T-helper 2 cell treated with Interferon-gamma antibody and Interleukin-4, amounts not matched to agents 5 μg/mL and 100 μg/mL, for 36 hours (primary cell): ENCODE results near the gene ABCG5.

Experiments
- DNase-seq: peaks from one replicate; pipeline ENCODE4 v3.0.0; 2021; ENCODE audit warnings: low spot score
- H3K27ac Mint-ChIP-seq: one replicate; pipeline ENCODE4 v1.8.0; 2021; ENCODE audit warnings: mild to moderate bottlenecking, mixed read lengths
- H3K27me3 Mint-ChIP-seq: one replicate; pipeline ENCODE4 v1.8.0; 2021; ENCODE audit warnings: low read depth, mixed read lengths
- H3K36me3 Mint-ChIP-seq: one replicate; pipeline ENCODE4 v1.8.0; 2021; ENCODE audit warnings: low read depth, mixed read lengths
- H3K4me1 Mint-ChIP-seq: one replicate; pipeline ENCODE4 v1.8.0; 2021; ENCODE audit warnings: low read depth, mixed read lengths
- H3K4me3 Mint-ChIP-seq: one replicate; pipeline ENCODE4 v1.8.0; 2022; ENCODE audit warnings: mild to moderate bottlenecking, moderate library complexity, mixed read lengths
- H3K9me3 Mint-ChIP-seq: one replicate; pipeline ENCODE4 v1.8.0; 2021; ENCODE audit warnings: mixed read lengths

The ABCG5 gene

DNA sequence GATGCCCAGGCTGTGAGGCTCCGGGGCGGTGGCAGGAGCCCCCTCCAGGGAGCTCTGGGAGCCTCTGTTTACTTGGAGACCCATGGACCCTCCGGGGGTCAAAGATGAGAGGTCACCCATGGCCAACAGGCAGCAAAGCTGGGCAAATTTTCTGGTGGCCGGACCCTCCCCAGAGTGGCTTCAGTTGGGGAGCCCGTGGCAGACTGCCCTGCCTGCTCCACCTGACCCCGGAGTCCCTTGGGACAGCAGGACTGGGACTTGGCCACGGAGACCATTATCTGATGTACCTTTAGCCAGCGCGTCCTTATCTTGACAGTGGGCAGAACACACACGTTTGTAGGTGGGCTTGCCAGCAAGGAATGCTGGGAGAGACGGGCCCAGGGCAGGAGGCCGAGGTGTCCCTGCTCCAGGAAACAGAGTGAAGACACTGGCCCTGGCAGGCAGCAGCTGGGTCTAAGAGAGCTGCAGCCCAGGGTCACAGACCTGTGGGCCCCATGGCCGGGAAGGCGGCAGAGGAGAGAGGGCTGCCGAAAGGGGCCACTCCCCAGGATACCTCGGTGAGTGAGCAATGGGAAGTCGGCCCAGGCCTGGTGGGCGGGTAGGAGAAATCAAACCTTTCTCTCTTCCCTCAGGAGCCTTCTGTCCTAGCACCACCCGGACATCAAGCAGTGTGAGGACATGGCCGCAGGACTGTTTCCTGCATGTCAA lies at the start of gene ABCG5, which contains the start of gene ABCG8:
Gene ABCG5, minus strand, starts transcription at position 280 of the 708 bp plus-strand sequence. Its CDS starts 160 bp downstream, at position 120.
Gene ABCG8, plus strand, starts transcription at position 412 of the 708 bp plus-strand sequence. Its CDS starts 83 bp downstream, at position 495.
- no peak within 1 kb of the TSS for H3K4me3 Mint-ChIP-seq
- no peaks in the 10 kb centered on the region for H3K4me1 Mint-ChIP-seq
- H3K27me3 Mint-ChIP-seq: no peaks in the 10 kb centered on the region

DNA sequence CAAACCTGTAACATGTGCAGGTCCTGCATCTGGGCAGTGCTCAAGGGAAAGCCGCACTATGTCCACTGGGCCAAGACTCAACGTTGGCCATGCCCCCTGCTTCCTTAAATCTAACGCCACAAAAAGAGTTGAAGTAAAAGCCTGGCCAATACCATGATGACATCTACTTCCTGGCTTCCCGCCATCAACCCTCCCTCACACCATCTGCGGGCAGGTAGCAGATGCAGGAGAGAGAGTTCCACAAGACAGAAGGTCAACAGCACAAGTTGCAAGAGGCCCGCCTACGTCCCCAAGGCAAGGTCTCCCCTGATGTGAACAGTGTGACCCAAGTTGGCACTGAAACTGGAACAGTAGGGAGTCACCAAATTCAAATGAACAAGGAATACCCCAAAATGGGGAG lies 48.5 kb upstream of the ABCG5 start:
- Mint-ChIP-seq H3K27ac (no peak overlapping the region), H3K27me3 (no peaks in the 10 kb centered on the region), H3K36me3 (peaks cover 29% of the 10 kb centered on the region), H3K4me1 (no peaks in the 10 kb centered on the region), H3K4me3 (no peak overlapping the region), H3K9me3 (no peaks in the 10 kb centered on the region)
- DNase-seq: no peak

More for the DNA sequence above, at the start of gene ABCG5, which contains the start of gene ABCG8:
- no peak for DNase-seq
- H3K36me3 Mint-ChIP-seq: no peaks in the 10 kb centered on the region
- no peak within 1 kb of the TSS for H3K27ac Mint-ChIP-seq
- no peaks in the 10 kb centered on the region for H3K9me3 Mint-ChIP-seq

DNA sequence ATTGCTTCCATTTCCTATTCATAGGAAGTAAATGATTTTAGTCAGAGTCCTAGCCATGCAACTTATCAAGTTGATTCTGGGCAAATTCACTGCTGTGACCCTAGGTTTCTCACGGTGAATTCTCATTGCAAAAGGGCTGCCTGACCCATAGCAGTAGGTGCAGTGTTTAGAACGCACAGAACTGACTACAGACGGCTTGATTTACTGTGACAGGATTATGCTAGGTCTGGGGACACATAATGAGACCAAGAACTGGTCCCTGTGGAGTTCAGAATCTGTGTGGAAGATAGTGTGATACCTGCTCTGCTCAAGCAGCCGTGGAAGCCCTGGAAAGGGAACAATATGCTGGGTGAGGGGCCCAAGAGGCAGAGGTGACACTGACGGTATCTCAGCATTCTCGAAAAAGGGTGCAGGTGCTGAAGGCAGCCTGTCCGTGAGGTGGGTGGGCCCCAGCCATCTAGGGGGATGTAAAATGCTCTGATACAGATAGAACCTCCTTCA lies 46.5 kb upstream of the ABCG5 start:
- H3K9me3 Mint-ChIP-seq: no peaks in the 10 kb centered on the region
- no peak overlapping the region for H3K4me3 Mint-ChIP-seq
- peaks cover 28% of the 10 kb centered on the region for H3K36me3 Mint-ChIP-seq
- H3K27ac Mint-ChIP-seq: no peak overlapping the region
- no peaks in the 10 kb centered on the region for H3K4me1 Mint-ChIP-seq
- DNase-seq: no peak
- no peaks in the 10 kb centered on the region for H3K27me3 Mint-ChIP-seq

DNA sequence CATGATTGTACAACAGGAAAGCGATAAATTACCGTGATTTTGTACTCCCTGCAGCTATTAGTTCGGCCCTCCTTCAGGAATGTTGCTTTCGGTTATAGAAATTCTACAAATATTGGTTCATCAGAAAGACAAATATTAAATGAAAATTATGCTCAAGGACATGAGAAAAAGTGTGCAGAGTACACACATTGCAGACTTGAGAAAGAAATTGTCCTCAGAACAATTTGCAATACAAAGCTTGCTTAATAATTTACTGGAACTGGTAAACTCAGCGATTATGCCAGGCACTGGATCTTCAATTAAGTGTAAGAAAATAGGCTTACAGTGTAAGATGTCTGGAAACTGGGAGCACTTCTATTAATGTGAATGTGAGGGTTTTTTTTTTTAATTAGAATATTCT lies 46.0 kb upstream of the ABCG5 start:
- H3K4me1 Mint-ChIP-seq: no peaks in the 10 kb centered on the region
- no peak for DNase-seq
- peaks cover 24% of the 10 kb centered on the region for H3K36me3 Mint-ChIP-seq
- no peak overlapping the region for H3K27ac Mint-ChIP-seq
- no peak overlapping the region for H3K4me3 Mint-ChIP-seq
- H3K27me3 Mint-ChIP-seq: no peaks in the 10 kb centered on the region
- no peaks in the 10 kb centered on the region for H3K9me3 Mint-ChIP-seq

GRCh38 chr2:43882312-43882711 lies 43.7 kb upstream of the ABCG5 start:
- Mint-ChIP-seq H3K9me3 (no peaks in the 10 kb centered on the region), H3K36me3 (peaks cover 3% of the 10 kb centered on the region), H3K27me3 (no peaks in the 10 kb centered on the region)

GRCh38 chr2:43880952-43881351 lies 42.3 kb upstream of the ABCG5 start:
- DNase-seq: no peak
- no peaks in the 10 kb centered on the region for H3K36me3 Mint-ChIP-seq
- no peak overlapping the region for H3K4me3 Mint-ChIP-seq
- peaks cover 5% of the 10 kb centered on the region for H3K4me1 Mint-ChIP-seq
- no peaks in the 10 kb centered on the region for H3K9me3 Mint-ChIP-seq
- no peak overlapping the region for H3K27ac Mint-ChIP-seq
- no peaks in the 10 kb centered on the region for H3K27me3 Mint-ChIP-seq

More at GRCh38 chr2:43882312-43882711, 43.7 kb upstream of the ABCG5 start:
- H3K27ac Mint-ChIP-seq: no peak overlapping the region
- H3K4me3 Mint-ChIP-seq: no peak overlapping the region
- DNase-seq: no peak
- H3K4me1 Mint-ChIP-seq: peaks cover 5% of the 10 kb centered on the region

- Mint-ChIP-seq H3K4me1 (peaks cover 5% of the 10 kb centered on the region), H3K9me3 (no peaks in the 10 kb centered on the region), H3K27me3 (no peaks in the 10 kb centered on the region), H3K36me3 (no peaks in the 10 kb centered on the region), H3K27ac (no peak overlapping the region), H3K4me3 (no peak overlapping the region)
- DNase-seq: no peak
These were observed 41.8 kb upstream of the ABCG5 start for GRCh38 chr2:43880471-43880870.

GRCh38 chr2:43879261-43879660 lies 40.6 kb upstream of the ABCG5 start:
- Mint-ChIP-seq H3K27ac (no peak overlapping the region), H3K9me3 (no peaks in the 10 kb centered on the region), H3K36me3 (no peaks in the 10 kb centered on the region), H3K4me3 (no peak overlapping the region), H3K27me3 (no peaks in the 10 kb centered on the region), H3K4me1 (peaks cover 5% of the 10 kb centered on the region)
- DNase-seq: no peak

DNA sequence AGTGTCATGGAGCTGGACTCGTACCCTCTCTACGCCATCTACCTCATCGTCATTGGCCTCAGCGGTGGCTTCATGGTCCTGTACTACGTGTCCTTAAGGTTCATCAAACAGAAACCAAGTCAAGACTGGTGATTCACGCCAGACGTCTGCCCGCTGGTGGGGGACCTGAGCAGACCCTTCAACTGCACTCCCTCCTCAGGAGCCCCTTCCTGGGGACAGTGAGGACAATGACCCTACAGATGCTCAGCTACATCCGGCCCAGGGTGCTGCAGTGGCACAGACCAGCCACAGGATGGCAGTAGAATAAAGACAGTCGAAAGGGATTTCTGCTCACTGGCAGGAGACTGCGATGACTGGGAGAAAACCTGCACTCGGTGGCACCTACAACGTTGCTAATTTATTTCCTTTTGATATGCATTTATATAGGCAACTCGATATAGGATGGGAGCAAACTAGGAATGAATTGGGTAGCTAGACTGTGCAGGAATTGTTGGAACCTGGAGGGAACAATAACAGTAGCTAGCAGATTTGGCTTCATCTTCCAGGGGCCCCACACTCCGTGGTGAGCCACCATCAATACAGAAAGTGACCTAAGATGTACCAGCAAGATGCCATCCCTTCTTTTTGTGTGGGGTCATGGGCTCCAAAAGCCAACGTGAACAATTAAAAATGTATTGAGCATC lies 39.3 kb upstream of the ABCG5 start:
- peak overlapping the region; percentile 30 for H3K4me3 Mint-ChIP-seq
- DNase-seq: peak; percentile 67
- no peaks in the 10 kb centered on the region for H3K9me3 Mint-ChIP-seq
- H3K27ac Mint-ChIP-seq: no peak overlapping the region
- H3K27me3 Mint-ChIP-seq: no peaks in the 10 kb centered on the region
- no peaks in the 10 kb centered on the region for H3K36me3 Mint-ChIP-seq
- H3K4me1 Mint-ChIP-seq: peaks cover 5% of the 10 kb centered on the region

- H3K27ac Mint-ChIP-seq: no peak overlapping the region
- no peak overlapping the region for H3K4me3 Mint-ChIP-seq
- H3K27me3 Mint-ChIP-seq: peaks cover 4% of the 10 kb centered on the region
- no peaks in the 10 kb centered on the region for H3K36me3 Mint-ChIP-seq
- H3K4me1 Mint-ChIP-seq: peaks cover 5% of the 10 kb centered on the region
- no peaks in the 10 kb centered on the region for H3K9me3 Mint-ChIP-seq
- DNase-seq: no peak
These were observed 36.3 kb upstream of the ABCG5 start for GRCh38 chr2:43874776-43875451.

GRCh38 chr2:43872151-43872550 lies 33.5 kb upstream of the ABCG5 start:
- Mint-ChIP-seq H3K9me3 (no peaks in the 10 kb centered on the region), H3K27me3 (peaks cover 12% of the 10 kb centered on the region), H3K4me3 (no peak overlapping the region), H3K36me3 (no peaks in the 10 kb centered on the region), H3K4me1 (no peaks in the 10 kb centered on the region), H3K27ac (no peak overlapping the region)
- no peak for DNase-seq

GRCh38 chr2:43855292-43855691 lies 16.7 kb upstream of the ABCG5 start:
- H3K27me3 Mint-ChIP-seq: peaks cover 19% of the 10 kb centered on the region
- no peaks in the 10 kb centered on the region for H3K9me3 Mint-ChIP-seq
- no peaks in the 10 kb centered on the region for H3K36me3 Mint-ChIP-seq
- no peak overlapping the region for H3K4me3 Mint-ChIP-seq
- H3K27ac Mint-ChIP-seq: no peak overlapping the region
- DNase-seq: no peak
- no peaks in the 10 kb centered on the region for H3K4me1 Mint-ChIP-seq

- Mint-ChIP-seq H3K36me3 (no peaks in the 10 kb centered on the region), H3K9me3 (no peaks in the 10 kb centered on the region), H3K27ac (no peak overlapping the region), H3K4me1 (no peaks in the 10 kb centered on the region), H3K27me3 (peaks cover 16% of the 10 kb centered on the region), H3K4me3 (no peak overlapping the region)
- no peak for DNase-seq
These were observed 16.0 kb upstream of the ABCG5 start for GRCh38 chr2:43854671-43855070.
